Measurements from ENCODE around the gene SARM1. TPM values are rescaled to one million over a fixed set of nuclear protein-coding genes. Genes with fewer than 3 reads are reported as not detected.

Gene SARM1
- total RNA-seq, result 1.6 and 2.5 TPM in 2 replicates

DNA sequence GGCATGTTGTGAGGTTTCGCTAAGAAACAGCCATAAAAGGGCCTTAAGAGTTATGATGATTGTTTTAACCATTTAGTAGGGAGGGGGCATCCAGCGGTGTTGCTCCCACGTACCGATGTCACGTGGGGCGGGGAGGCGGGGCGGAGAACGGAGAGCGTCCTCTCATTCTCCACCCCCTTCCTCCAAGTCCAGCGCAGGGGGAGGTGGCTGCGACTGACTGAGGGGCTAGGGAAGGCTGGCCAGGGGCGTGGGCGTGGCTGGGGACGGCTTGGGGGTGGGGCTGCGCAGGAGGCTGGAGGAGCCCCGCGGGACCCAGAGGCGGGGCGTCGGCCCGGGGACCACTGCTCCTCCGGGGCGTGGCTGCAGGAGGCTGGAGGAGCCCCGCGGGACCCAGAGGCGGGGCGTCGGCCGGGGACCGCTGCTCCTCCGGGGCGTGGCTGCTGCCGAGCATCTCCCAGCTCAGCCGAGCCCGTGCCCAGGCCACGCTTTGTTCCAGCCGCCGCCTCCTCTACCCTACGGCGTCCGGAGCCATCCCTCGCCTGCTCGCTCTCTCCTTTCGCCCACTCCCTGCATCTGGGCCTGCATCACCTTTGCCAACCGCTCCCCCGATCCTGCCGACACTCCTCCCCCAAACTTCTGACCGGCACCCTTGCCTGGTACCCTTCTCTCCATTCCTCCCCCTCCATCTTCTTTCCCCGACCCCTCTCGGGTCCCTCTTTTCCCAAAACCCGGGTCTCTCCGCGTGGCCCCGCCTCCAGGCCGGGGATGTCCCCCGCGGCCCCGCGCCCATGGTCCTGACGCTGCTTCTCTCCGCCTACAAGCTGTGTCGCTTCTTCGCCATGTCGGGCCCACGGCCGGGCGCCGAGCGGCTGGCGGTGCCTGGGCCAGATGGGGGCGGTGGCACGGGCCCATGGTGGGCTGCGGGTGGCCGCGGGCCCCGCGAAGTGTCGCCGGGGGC lies at the start of gene SARM1:
Gene SARM1 (plus strand): TSS at position 450 of the 958 bp plus-strand sequence. CDS start 339 bp downstream, at position 789.

DNA sequence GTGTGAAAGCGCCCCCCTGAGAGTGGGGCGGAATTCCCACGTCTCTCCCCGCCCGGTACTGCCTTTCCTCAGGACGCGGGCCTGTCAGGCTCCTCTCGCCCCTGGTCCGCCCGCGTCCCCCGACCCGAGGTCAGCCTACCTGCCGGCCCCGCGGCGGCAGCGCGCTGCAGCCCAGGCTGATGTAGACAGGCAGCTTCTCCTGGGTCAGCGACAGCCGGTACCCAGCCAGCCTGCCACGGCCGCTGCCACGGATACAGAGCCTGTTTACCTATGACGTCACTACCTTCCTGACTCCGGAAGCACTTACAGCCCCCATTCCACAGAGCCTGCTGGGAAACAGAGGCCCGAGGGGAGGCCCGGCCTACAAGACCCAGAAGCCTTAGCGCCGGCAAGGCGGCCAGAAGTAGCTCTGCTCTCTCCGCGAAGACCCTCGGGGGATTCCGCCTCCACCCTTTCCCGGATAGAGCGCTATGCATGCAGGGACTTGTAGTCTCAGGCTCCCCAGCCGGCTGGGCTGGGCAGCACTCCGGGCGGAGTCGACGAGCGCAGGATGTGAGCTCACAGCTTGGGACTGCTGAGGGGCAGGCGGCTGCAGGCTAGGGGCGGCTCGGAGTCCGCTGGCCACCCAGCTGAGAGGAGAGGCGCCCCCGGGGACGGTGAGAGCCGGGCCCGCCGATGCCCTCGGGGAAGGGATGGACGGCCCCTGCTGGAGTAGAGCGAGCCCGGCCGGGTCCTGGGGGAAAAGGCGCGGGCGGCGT lies 36.1 kb upstream of the SARM1 start, which contains the start of the genes IFT20 and TNFAIP1:
Gene IFT20 (minus strand): TSS at position 272 of the 758 bp plus-strand sequence. CDS start 3,487 bp downstream, outside the sequence.
Gene TNFAIP1 (plus strand): TSS at position 561 of the 758 bp plus-strand sequence. CDS start 3,761 bp downstream, outside the sequence.

DNA sequence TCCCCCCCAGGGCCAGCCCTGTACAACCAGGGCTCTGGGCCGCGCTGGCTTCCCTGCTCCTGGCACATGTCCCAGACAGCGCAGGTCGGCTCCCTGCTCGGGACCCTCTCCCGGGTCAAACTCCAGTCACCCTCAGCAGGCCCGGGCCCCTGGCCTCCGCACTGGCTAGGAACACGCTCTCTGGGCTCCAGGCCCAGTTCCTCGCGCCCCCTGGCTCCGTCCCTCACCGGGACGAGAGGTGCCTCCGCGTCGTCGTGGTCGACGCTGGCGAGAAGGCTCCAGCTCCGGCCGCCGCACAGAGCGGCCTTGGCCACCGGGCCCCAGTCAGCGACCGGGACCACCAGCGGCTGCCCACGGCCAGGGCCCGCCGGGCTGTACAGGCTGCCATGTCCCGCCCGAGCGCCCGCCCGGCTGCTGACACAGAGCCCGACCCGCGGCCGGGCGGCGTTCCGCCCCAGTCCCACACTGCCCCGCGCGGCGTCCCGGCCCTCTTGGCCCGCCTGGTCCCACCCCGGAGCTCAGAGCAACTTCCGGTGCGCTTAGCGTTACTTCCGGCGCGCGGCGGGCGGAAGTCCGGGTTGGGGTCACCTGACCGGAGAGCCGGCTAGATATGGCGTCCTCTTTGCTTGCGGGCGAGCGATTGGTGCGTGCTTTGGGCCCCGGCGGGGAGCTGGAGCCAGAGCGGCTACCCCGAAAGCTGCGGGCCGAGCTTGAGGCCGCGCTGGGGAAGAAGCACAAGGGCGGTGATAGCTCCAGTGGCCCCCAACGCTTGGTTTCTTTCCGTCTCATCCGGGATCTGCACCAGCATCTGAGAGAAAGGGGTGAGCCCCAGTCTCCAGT lies 14.2 kb upstream of the SARM1 start, which contains the start of gene POLDIP2:
Gene POLDIP2 (minus strand): TSS at position 467 of the 840 bp plus-strand sequence. CDS start 79 bp downstream, at position 388.

DNA sequence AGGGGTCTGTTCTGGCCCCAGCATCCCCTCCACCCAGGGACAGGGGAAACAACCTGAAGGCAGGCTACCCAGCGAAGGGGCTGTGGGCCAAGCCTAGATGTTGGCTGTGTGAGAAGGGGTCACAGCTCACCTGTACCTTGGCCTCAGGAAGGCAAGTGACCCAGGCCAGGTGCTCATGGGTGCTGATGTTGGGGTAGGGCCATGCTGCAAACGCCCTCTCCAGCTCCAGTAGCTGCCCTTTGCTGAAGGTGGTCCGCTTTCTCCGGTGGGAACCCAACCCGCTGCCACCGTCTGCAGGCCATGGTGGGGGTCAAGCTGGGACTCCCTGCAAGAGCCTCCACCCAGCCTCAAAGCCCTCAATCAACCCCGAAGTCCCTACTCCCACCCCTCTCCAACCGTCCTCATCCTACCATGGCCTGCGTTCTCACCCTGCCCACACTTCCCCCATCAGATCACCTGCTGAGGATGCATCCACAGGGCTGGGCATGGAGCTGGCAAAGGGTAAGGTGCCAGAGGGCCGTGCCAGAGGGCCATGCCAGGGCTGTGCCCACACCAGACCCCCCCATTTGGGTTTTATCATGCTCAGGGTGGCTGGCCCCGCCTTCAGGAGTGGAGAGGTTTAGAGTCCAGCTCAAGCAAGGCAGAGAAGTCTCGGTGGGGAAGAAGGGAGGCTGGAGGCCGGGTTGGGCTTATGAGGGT lies 6.7 kb upstream of the SARM1 start, which contains the start of gene SEBOX:
Gene SEBOX (minus strand): TSS at position 535 of the 699 bp plus-strand sequence. CDS start 48 bp downstream, at position 487.

DNA sequence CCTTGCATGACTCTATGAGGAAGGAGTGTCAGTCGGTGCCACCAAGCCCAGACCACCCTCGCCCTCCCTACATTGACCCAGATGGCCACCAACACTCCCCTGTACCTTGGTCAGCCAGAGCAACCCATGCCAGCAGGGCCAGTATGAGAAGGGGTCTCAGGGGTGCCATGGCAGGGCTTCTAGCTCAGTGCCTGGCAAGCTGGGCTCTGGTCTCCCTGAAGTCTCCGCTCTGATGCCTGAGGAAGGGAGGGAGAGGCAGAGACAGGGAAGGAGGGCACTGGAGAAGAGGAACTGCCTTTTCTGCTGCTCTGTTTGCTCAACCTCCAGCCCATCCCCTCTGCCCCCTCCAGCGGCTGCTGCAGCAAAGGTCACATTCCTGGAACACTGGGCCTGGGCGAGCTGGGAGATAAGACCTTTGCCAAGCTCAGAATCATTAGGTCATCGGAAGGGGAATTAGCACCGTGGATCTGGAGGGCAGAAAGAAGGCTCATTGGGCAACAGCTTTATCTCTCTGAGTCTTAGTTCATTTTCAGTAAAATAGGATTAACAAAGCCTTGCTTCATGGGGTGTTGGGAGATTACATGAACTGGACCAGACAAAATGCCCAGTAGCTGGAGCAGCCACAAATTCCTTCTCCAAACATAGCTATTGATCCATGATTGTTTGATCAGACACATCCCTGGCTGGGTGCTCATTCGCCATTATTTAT lies 1.3 kb upstream of the SARM1 start, which contains the start of gene VTN:
Gene VTN (minus strand): TSS at position 273 of the 709 bp plus-strand sequence. CDS start 104 bp downstream, at position 169.

DNA sequence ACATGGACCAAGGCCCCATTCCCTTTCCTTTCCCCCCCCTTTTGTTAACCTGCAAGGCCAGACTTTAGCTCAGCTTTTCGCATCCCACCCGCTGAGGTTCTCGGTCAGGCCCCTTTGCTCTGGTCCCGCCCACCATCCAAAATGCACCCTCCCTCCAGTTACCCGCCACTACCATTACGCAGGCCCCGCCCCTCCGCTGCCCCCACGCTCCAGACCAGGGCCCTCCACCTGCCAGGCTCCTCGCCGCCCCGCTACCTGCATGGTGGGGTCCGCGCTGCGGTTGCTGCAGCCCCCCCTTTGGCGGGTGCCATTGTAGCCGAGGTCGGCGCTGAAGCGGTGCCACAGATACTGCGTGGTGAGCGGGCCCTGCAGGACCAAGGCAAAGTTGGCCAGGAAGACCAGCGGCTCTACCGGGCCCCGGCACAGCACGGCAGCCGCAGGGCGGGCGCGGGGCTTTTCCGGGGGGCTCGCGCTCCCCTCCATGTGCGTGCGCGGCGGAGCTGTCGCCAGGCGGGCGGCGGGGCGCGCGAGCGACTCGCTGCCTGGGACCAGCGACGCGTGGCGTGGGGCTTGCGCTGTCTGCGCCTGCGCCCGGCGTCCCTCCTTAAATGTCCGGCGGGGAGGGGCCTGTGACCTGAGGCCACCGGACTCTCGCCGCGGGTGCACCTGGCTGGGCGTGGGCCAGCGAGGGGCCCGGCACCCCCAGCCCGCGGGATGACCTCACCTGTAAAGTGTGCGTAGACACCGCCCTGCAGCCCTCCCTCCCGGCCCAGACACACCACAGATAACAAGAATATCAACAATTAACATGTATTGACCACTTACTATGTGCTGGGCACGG lies 34.4 kb downstream of the SARM1 start, which contains the start of gene SLC46A1:
Gene SLC46A1 (minus strand): TSS at position 581 of the 841 bp plus-strand sequence. CDS start 98 bp downstream, at position 483.

Other genes starting within 250 kb of the SARM1 start
- gene TMEM97, start 52.5 kb upstream of the SARM1 start, total RNA-seq, result 7.7 and 9.5 TPM in 2 replicates
- 46.7 and 48.1 TPM in 2 replicates for gene IFT20, start 36.2 kb upstream of the SARM1 start, total RNA-seq
- 66.4 and 118 TPM in 2 replicates for gene TNFAIP1, start 35.9 kb upstream of the SARM1 start, total RNA-seq
- gene POLDIP2, start 14.2 kb upstream of the SARM1 start, total RNA-seq, result 54.5 and 59.2 TPM in 2 replicates
- gene SEBOX, start 6.5 kb upstream of the SARM1 start, total RNA-seq, result not detected in 2 replicates
- gene VTN, start 1.4 kb upstream of the SARM1 start, total RNA-seq, result under 0.01 and 0.22 TPM in 2 replicates
- gene SLC46A1, start 34.5 kb downstream of the SARM1 start, total RNA-seq, result 0.33 and 0.60 TPM in 2 replicates
- not detected in 2 replicates for gene SLC13A2, start 102.0 kb downstream of the SARM1 start, total RNA-seq
- not detected in 2 replicates for gene FOXN1, start 134.7 kb downstream of the SARM1 start, total RNA-seq
- 22.3 and 26.1 TPM in 2 replicates for gene UNC119, start 180.9 kb downstream of the SARM1 start, total RNA-seq
- gene PIGS, start 199.8 kb downstream of the SARM1 start, total RNA-seq, result 46.5 and 48.9 TPM in 2 replicates
- 19.2 and 25.2 TPM in 2 replicates for gene ALDOC, start 205.2 kb downstream of the SARM1 start, total RNA-seq
- gene SPAG5, start 227.3 kb downstream of the SARM1 start, total RNA-seq, result 5.4 and 6.0 TPM in 2 replicates
- 2.6 and 3.3 TPM in 2 replicates for gene RSKR, start 242.5 kb downstream of the SARM1 start, total RNA-seq